Astrocyte (in vitro differentiated cells and primary cell): Measurements from ENCODE around the gene TNC.

ENCODE experiments used
- CTCF ChIP-seq: IDR thresholded peaks from 2 replicates; pipeline ENCODE4 v1.5.1; 2011; ENCODE audit warnings: low read depth, mild to moderate bottlenecking, inconsistent platforms, low read length, moderate library complexity; ENCODE audit not compliant: insufficient read depth
- EZH2 ChIP-seq: IDR thresholded peaks from 2 replicates; pipeline ENCODE4 v1.6.1; 2012; ENCODE audit warnings: mild to moderate bottlenecking, low read length, inconsistent platforms; ENCODE audit not compliant: insufficient read depth

- no peak for TF ChIP-seq CTCF
- TF ChIP-seq EZH2, result no peak
Observed at GRCh38 chr9:115157245-115157674, 39.3 kb upstream of the TNC start.
